SK-N-SH (cell line): ENCODE measurements around the gene OPCML. TPM values are rescaled to one million over a fixed set of nuclear protein-coding genes. Genes with fewer than 3 reads are reported as not detected.

Experiments used
- CTCF ChIA-PET: fragments of 300-600, 350-600 bp; formaldehyde crosslinking; extraction: SDS; loops from one replicate; lab custom pipeline; 2021; lab: Yijun Ruan, JAX
- POLR2A ChIA-PET: fragments of 350-600 bp; sonication (Branson Sonifier 250); formaldehyde crosslinking; extraction: SDS; loops from one replicate; lab custom pipeline; 2020; ENCODE audit warnings: antibody characterized with exemption, inconsistent platforms; lab: Yijun Ruan, JAX
- DNase-seq: peaks from one replicate; pipeline ENCODE4 v3.0.0; 2012
- H2AFZ ChIP-seq: fragments of 200-600 bp; sonication (generic); 2 replicates; pipeline ENCODE4 v1.8.1; 2016; ENCODE audit warnings: antibody characterized with exemption, mild to moderate bottlenecking, low read depth
- H3F3A ChIP-seq: fragments of 200-600 bp; sonication (generic); replicated peaks from 2 replicates; pipeline ENCODE3; 2016; ENCODE audit warnings: antibody characterized with exemption, mild to moderate bottlenecking; ENCODE audit not compliant: insufficient read depth
- H3K27ac ChIP-seq, 2 experiments: fragments of 200-500 bp in 1 of 2; fragments of 200-600 bp in 1 of 2; sonication (Bioruptor generic) in 1 of 2; sonication (generic), shearing (Covaris generic) in 1 of 2; 2 replicates each; pipeline versions ENCODE4 v1.5.1 to v1.6.1; 2014 to 2016; ENCODE audit warnings: low read depth in 2 of 2, inconsistent platforms in 1 of 2, low read length in 1 of 2, mild to moderate bottlenecking in 1 of 2, mixed read lengths in 1 of 2
- H3K27me3 ChIP-seq: fragments of 200-600 bp; sonication (generic), shearing (Covaris generic); 2 replicates; pipeline ENCODE4 v1.6.1; 2016; ENCODE audit warnings: mixed run types; ENCODE audit not compliant: insufficient read depth
- H3K36me3 ChIP-seq, 2 experiments: fragments of 200-500 bp in 1 of 2; fragments of 200-600 bp in 1 of 2; sonication (Bioruptor generic) in 1 of 2; sonication (generic) in 1 of 2; replicated peaks in 1 of 2; 2 replicates each; pipeline versions ENCODE3 to v1.5.1; 2014 to 2016; ENCODE audit warnings: low read length in 1 of 2, mild to moderate bottlenecking in 1 of 2; ENCODE audit not compliant: insufficient read depth in 2 of 2, control insufficient read depth in 1 of 2
- H3K4me1 ChIP-seq, 2 experiments: fragments of 200-500 bp in 1 of 2; fragments of 200-600 bp in 1 of 2; sonication (Bioruptor generic) in 1 of 2; sonication (generic), shearing (Covaris generic) in 1 of 2; 2 replicates each; pipeline versions ENCODE4 v1.5.1 to v1.6.1; 2014 to 2016; ENCODE audit warnings: low read depth in 1 of 2, low read length in 1 of 2, mixed run types in 1 of 2; ENCODE audit not compliant: insufficient read depth in 2 of 2, control insufficient read depth in 1 of 2
- H3K4me2 ChIP-seq: fragments of 200-600 bp; sonication (generic), shearing (Covaris generic); 2 replicates; pipeline ENCODE4 v1.6.1; 2017; ENCODE audit warnings: mixed run types
- H3K4me3 ChIP-seq, 2 experiments: fragments of 200-500 bp in 1 of 2; fragments of 200-600 bp in 1 of 2; sonication (Bioruptor generic) in 1 of 2; sonication (generic), shearing (Covaris generic) in 1 of 2; 2 replicates each; pipeline versions ENCODE4 v1.5.1 to v1.8.1; 2014 to 2016; ENCODE audit warnings: low read depth in 2 of 2, inconsistent platforms in 1 of 2, low read length in 1 of 2, mild to moderate bottlenecking in 1 of 2, mixed read lengths in 1 of 2, moderate library complexity in 1 of 2
- H3K79me2 ChIP-seq: fragments of 200-600 bp; sonication (generic); 2 replicates; pipeline ENCODE4 v1.8.1; 2017; ENCODE audit warnings: mild to moderate bottlenecking; ENCODE audit not compliant: insufficient read depth
- H3K9ac ChIP-seq: fragments of 200-600 bp; sonication (generic); 2 replicates; pipeline ENCODE4 v1.6.1; 2017; ENCODE audit warnings: mixed run types
- H3K9me2 ChIP-seq: fragments of 200-600 bp; sonication (generic); 2 replicates; pipeline ENCODE4 v1.6.1; 2017; ENCODE audit warnings: mixed run types
- H3K9me3 ChIP-seq: fragments of 200-600 bp; sonication (generic); 2 replicates; pipeline ENCODE4 v1.6.1; 2017; ENCODE audit warnings: mixed run types, mild to moderate bottlenecking, moderate library complexity
- H4K20me1 ChIP-seq: fragments of 200-600 bp; sonication (generic); 2 replicates; pipeline ENCODE4 v1.6.1; 2017; ENCODE audit warnings: mild to moderate bottlenecking, mixed run types; ENCODE audit not compliant: insufficient read depth
- CHD2 ChIP-seq: fragments of 150-350 bp; IDR thresholded peaks from 2 replicates; pipeline ENCODE4 v1.6.1; 2018; ENCODE audit warnings: low read length; ENCODE audit not compliant: partially characterized antibody
- ELF1 ChIP-seq: IDR thresholded peaks from 2 replicates; pipeline ENCODE4 v1.4.0; 2012
- EP300 ChIP-seq, 2 experiments: IDR thresholded peaks; 2 replicates each; pipeline versions ENCODE4 v1.4.0 to v1.6.1; 2012; ENCODE audit warnings: borderline replicate concordance in 1 of 2, low read depth in 1 of 2, low read length in 1 of 2
- FOSL2 ChIP-seq: IDR thresholded peaks from 2 replicates; pipeline ENCODE4 v1.4.0; 2012; ENCODE audit warnings: low read depth, mild to moderate bottlenecking, moderate library complexity, borderline replicate concordance
- FOXM1 ChIP-seq: IDR thresholded peaks from 2 replicates; pipeline ENCODE4 v1.4.0; 2012; ENCODE audit warnings: low read depth, mild to moderate bottlenecking
- GABPA ChIP-seq: IDR thresholded peaks from 2 replicates; pipeline ENCODE4 v1.4.0; 2012; ENCODE audit warnings: low read depth, mild to moderate bottlenecking
- GATA2 ChIP-seq: sonication (generic); formaldehyde crosslinking; IDR thresholded peaks from 2 replicates; pipeline ENCODE4 v1.5.0; 2020; ENCODE audit warnings: mild to moderate bottlenecking, missing genetic modification reagents
- MEF2A ChIP-seq: IDR thresholded peaks from 2 replicates; pipeline ENCODE4 v1.4.0; 2012; ENCODE audit warnings: low read depth, borderline replicate concordance
- NRF1 ChIP-seq: IDR thresholded peaks from 2 replicates; pipeline ENCODE4 v1.6.1; 2012; ENCODE audit warnings: low read depth, mild to moderate bottlenecking, low read length
- RXRA ChIP-seq: IDR thresholded peaks from 2 replicates; pipeline ENCODE4 v1.4.0; 2012; ENCODE audit warnings: low read depth, mild to moderate bottlenecking, borderline replicate concordance
- TAF1 ChIP-seq: IDR thresholded peaks from 2 replicates; pipeline ENCODE4 v1.6.1; 2012; ENCODE audit warnings: low read depth, mild to moderate bottlenecking, low read length, moderate library complexity, borderline replicate concordance
- WGBS: methylation state at CpG from one replicate; pipeline ENCODE4 v1.1.6; 2017; ENCODE audit warnings: low lambda C conversion rate; 5-methylcytosine and 5-hydroxymethylcytosine counted together
- polyA plus RNA-seq, 3 experiments: library from polyadenylated mRNA; depleted of rRNA; stranded (reverse); fragments of >200 nt; gene quantifications; 2 replicates each; pipeline ENCODE4 v1.2.3, GENCODE V29; 2012
- TF ChIP-seq, protein P1 (sequence below): IDR thresholded peaks from 2 replicates; pipeline ENCODE4; 2012
- TF ChIP-seq, protein P2 (sequence below): IDR thresholded peaks from 2 replicates; pipeline ENCODE4 v1.4.0; 2012; ENCODE audit warnings: low read depth, borderline replicate concordance
- TF ChIP-seq, protein P3 (sequence below): IDR thresholded peaks from 2 replicates; pipeline ENCODE4 v1.6.1; 2012; ENCODE audit warnings: mild to moderate bottlenecking, low read depth, low read length, moderate library complexity
- TF ChIP-seq, protein P4 (sequence below): IDR thresholded peaks from 2 replicates; pipeline ENCODE4 v1.4.0; 2012; ENCODE audit warnings: low read depth
- TF ChIP-seq, protein P5 (sequence below): fragments of 200-600 bp; sonication (generic); IDR thresholded peaks from 2 replicates; pipeline ENCODE4 v1.6.1; 2017; ENCODE audit warnings: antibody characterized with exemption, mild to moderate bottlenecking, moderate library complexity

The OPCML gene
- polyA plus RNA-seq, 1 of the 3 experiments (the other 2 are of a cell fraction), result not detected

DNA sequence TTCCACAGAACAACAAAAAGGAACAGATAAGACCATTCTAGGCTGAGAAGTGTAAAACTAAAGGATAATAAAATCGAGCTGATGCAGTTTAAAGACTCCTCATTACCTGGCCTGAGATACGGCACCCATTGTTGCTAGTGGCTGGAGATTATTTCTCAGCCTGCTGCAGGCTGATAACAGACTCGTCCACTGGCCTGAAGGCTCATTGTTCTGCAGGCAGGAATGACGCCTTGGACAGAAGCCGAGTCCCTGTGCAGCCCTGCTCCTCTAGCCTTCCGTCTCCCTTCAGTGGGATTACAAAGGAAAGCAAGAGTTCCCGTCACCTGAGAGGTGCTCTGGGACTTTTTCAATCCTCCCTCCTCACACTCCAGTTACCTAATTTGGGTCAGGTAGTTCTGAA is 1065.3 kb downstream of the OPCML start:
- no peaks in the 10 kb centered on the region for H3K36me3 ChIP-seq
- H3K9me2 ChIP-seq, result no peaks in the 10 kb centered on the region
- no peaks in the 10 kb centered on the region for H3K79me2 ChIP-seq
- H3K27ac ChIP-seq, result no peak overlapping the region
- no peaks in the 10 kb centered on the region for H3K9me3 ChIP-seq
- H3K4me3 ChIP-seq, result no peak overlapping the region
- no peaks in the 10 kb centered on the region for H3K27me3 ChIP-seq
- H2AFZ ChIP-seq, result no peak overlapping the region
- CTCF ChIA-PET, result interaction anchor here (1.0 kb wide), 1 partner anchor 474 kb away, joined by 3 read pairs; no protein-coding TSS in a partner anchor
- H3F3A ChIP-seq, result no peaks in the 10 kb centered on the region
- no peak overlapping the region for H3K9ac ChIP-seq
- POLR2A ChIA-PET, result no interaction called here
- TF ChIP-seq TAF1 (no peak), GATA2 (CRISPR knock-in tag) (no peak), GABPA (no peak), ELF1 (no peak), EP300 (IDR thresholded peaks at IDR 0.05; ENCODE audit: borderline replicate concordance in 1 of 2, low read depth in 1 of 2, low read length in 1 of 2) (no peak), MEF2A (no peak), CHD2 (no peak), FOSL2 (no peak), RXRA (no peak), FOXM1 (no peak), NRF1 (no peak)
- TF ChIP-seq, protein P1, sequence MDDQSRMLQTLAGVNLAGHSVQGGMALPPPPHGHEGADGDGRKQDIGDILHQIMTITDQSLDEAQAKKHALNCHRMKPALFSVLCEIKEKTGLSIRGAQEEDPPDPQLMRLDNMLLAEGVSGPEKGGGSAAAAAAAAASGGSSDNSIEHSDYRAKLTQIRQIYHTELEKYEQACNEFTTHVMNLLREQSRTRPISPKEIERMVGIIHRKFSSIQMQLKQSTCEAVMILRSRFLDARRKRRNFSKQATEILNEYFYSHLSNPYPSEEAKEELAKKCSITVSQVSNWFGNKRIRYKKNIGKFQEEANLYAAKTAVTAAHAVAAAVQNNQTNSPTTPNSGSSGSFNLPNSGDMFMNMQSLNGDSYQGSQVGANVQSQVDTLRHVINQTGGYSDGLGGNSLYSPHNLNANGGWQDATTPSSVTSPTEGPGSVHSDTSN, result no peak
- TF ChIP-seq, protein P2, sequence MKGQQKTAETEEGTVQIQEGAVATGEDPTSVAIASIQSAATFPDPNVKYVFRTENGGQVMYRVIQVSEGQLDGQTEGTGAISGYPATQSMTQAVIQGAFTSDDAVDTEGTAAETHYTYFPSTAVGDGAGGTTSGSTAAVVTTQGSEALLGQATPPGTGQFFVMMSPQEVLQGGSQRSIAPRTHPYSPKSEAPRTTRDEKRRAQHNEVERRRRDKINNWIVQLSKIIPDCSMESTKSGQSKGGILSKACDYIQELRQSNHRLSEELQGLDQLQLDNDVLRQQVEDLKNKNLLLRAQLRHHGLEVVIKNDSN, result no peak
- TF ChIP-seq, protein P3, sequence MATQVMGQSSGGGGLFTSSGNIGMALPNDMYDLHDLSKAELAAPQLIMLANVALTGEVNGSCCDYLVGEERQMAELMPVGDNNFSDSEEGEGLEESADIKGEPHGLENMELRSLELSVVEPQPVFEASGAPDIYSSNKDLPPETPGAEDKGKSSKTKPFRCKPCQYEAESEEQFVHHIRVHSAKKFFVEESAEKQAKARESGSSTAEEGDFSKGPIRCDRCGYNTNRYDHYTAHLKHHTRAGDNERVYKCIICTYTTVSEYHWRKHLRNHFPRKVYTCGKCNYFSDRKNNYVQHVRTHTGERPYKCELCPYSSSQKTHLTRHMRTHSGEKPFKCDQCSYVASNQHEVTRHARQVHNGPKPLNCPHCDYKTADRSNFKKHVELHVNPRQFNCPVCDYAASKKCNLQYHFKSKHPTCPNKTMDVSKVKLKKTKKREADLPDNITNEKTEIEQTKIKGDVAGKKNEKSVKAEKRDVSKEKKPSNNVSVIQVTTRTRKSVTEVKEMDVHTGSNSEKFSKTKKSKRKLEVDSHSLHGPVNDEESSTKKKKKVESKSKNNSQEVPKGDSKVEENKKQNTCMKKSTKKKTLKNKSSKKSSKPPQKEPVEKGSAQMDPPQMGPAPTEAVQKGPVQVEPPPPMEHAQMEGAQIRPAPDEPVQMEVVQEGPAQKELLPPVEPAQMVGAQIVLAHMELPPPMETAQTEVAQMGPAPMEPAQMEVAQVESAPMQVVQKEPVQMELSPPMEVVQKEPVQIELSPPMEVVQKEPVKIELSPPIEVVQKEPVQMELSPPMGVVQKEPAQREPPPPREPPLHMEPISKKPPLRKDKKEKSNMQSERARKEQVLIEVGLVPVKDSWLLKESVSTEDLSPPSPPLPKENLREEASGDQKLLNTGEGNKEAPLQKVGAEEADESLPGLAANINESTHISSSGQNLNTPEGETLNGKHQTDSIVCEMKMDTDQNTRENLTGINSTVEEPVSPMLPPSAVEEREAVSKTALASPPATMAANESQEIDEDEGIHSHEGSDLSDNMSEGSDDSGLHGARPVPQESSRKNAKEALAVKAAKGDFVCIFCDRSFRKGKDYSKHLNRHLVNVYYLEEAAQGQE, result no peak
- TF ChIP-seq, protein P4, sequence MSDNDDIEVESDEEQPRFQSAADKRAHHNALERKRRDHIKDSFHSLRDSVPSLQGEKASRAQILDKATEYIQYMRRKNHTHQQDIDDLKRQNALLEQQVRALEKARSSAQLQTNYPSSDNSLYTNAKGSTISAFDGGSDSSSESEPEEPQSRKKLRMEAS, result no peak
- TF ChIP-seq, protein P5, sequence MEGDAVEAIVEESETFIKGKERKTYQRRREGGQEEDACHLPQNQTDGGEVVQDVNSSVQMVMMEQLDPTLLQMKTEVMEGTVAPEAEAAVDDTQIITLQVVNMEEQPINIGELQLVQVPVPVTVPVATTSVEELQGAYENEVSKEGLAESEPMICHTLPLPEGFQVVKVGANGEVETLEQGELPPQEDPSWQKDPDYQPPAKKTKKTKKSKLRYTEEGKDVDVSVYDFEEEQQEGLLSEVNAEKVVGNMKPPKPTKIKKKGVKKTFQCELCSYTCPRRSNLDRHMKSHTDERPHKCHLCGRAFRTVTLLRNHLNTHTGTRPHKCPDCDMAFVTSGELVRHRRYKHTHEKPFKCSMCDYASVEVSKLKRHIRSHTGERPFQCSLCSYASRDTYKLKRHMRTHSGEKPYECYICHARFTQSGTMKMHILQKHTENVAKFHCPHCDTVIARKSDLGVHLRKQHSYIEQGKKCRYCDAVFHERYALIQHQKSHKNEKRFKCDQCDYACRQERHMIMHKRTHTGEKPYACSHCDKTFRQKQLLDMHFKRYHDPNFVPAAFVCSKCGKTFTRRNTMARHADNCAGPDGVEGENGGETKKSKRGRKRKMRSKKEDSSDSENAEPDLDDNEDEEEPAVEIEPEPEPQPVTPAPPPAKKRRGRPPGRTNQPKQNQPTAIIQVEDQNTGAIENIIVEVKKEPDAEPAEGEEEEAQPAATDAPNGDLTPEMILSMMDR, result no peak
- 29% methylated on average over 7 of the region's 7 CpGs for WGBS
- H3K4me1 ChIP-seq, result no peaks in the 10 kb centered on the region
- no peak for DNase-seq
- H4K20me1 ChIP-seq, result no peaks in the 10 kb centered on the region
- H3K4me2 ChIP-seq, result no peak overlapping the region
